GM12878 (cell line): Measurements from ENCODE around the gene ADAMTSL3. TPM values are rescaled to one million over a fixed set of nuclear protein-coding genes. Genes with fewer than 3 reads are reported as not detected.

Experiments
- ATAC-seq: fragments of 200-7000 bp; cut with Tn5 transposase; 3 replicates; pipeline ENCODE4 v1.9.1; 2020; ENCODE audit warnings: mild to moderate bottlenecking, moderate library complexity
- BruUV-seq: library from RNA; stranded (reverse); fragments of 400-500 nt; replicated peaks from 2 replicates; lab custom pipeline; 2021; lab: Mats Ljungman, UMichigan
- CTCF ChIA-PET: fragments of 300-600 bp; sonication (Branson Sonifier 250); formaldehyde crosslinking; extraction: SDS; loops from one replicate; lab custom pipeline; 2021; ENCODE audit warnings: inconsistent platforms; lab: Yijun Ruan, JAX
- POLR2A ChIA-PET: fragments of 350-600 bp; formaldehyde crosslinking; extraction: SDS; loops from one replicate; lab custom pipeline; 2021; ENCODE audit warnings: inconsistent platforms; lab: Charles Lee
- RAD21 ChIA-PET: fragments of 300-600 bp; sonication (Branson Sonifier 250); formaldehyde crosslinking; loops from one replicate; lab custom pipeline; 2023; ENCODE audit warnings: antibody characterized with exemption; ENCODE audit not compliant: unreplicated experiment; lab: Charles Lee
- SMC1A ChIA-PET: fragments of 300-600 bp; sonication (Branson Sonifier 250); formaldehyde crosslinking; loops from one replicate; lab custom pipeline; 2023; ENCODE audit not compliant: unreplicated experiment, uncharacterized antibody; lab: Charles Lee
- DNase-seq: peaks from one replicate; pipeline ENCODE4 v3.0.0-alpha.2; 2011; ENCODE audit warnings: low read depth, low spot score
- FAIRE-seq: peaks from 3 replicates; lab custom pipeline; 2011; peaks lifted over from hg19 to GRCh38; lab: Jason Lieb, UNC
- H2AFZ ChIP-seq: 2 replicates; pipeline ENCODE4 v1.6.0; 2011; ENCODE audit warnings: low read depth, low read length, control low read depth; ENCODE audit not compliant: control insufficient read depth
- H3K27ac ChIP-seq: 2 replicates; pipeline ENCODE4 v1.5.1; 2011; ENCODE audit warnings: control low read depth; ENCODE audit not compliant: control insufficient read depth, insufficient read depth
- H3K27me3 ChIP-seq, 2 experiments: replicated peaks in 1 of 2; 2 replicates each; pipeline versions ENCODE4 v1.6.0 to v1.6.1; 2011; ENCODE audit warnings: low read length in 1 of 2; ENCODE audit not compliant: control insufficient read depth in 2 of 2, insufficient read depth in 2 of 2
- H3K36me3 ChIP-seq, 2 experiments: 2 replicates each; pipeline ENCODE4 v1.5.1; 2011; ENCODE audit warnings: low read length in 1 of 2; ENCODE audit not compliant: control insufficient read depth in 2 of 2, insufficient read depth in 2 of 2
- H3K4me1 ChIP-seq: 2 replicates; pipeline ENCODE4 v1.6.1; 2011; ENCODE audit warnings: mild to moderate bottlenecking, low read length, moderate library complexity, mixed read lengths; ENCODE audit not compliant: control insufficient read depth, insufficient read depth
- H3K4me2 ChIP-seq: 2 replicates; pipeline ENCODE4 v1.6.0; 2011; ENCODE audit warnings: control low read depth; ENCODE audit not compliant: control insufficient read depth, insufficient read depth
- H3K4me3 ChIP-seq: fragments of 200-600 bp; sonication (generic); 2 replicates; pipeline ENCODE4 v1.5.1; 2016
- H3K79me2 ChIP-seq: 2 replicates; pipeline ENCODE4 v1.6.0; 2011; ENCODE audit warnings: low read length; ENCODE audit not compliant: control insufficient read depth, insufficient read depth
- H3K9ac ChIP-seq: 2 replicates; pipeline ENCODE4 v1.8.0; 2011; ENCODE audit warnings: low read length, control low read depth, mixed read lengths; ENCODE audit not compliant: control insufficient read depth, insufficient read depth
- H3K9me3 ChIP-seq: replicated peaks from 3 replicates; pipeline ENCODE4 v1.5.1; 2011; ENCODE audit warnings: mild to moderate bottlenecking, low read length; ENCODE audit not compliant: control insufficient read depth, insufficient read depth
- H4K20me1 ChIP-seq: 2 replicates; pipeline ENCODE4 v1.6.0; 2011; ENCODE audit not compliant: control insufficient read depth, insufficient read depth
- BMI1 ChIP-seq: fragments of 450-650 bp; IDR thresholded peaks from 2 replicates; pipeline ENCODE4 v1.6.1; 2016; ENCODE audit warnings: mild to moderate bottlenecking, moderate library complexity, borderline replicate concordance
- CHD1 ChIP-seq: IDR thresholded peaks from 2 replicates; pipeline ENCODE4 v1.6.1; 2012; ENCODE audit warnings: low read depth, low read length, improper control_type of control experiment
- FOXM1 ChIP-seq: IDR thresholded peaks from 2 replicates; pipeline ENCODE4 v1.6.1; 2012; ENCODE audit warnings: low read depth, mild to moderate bottlenecking, inconsistent platforms, low read length, moderate library complexity
- HDGF ChIP-seq: fragments of 450-650 bp; IDR thresholded peaks from 2 replicates; pipeline ENCODE4 v1.6.1; 2016; ENCODE audit warnings: antibody characterized with exemption
- KDM1A ChIP-seq: fragments of 200-600 bp; sonication (generic); IDR thresholded peaks from 2 replicates; pipeline ENCODE4 v1.6.1; 2016; ENCODE audit warnings: borderline replicate concordance
- MEF2B ChIP-seq: fragments of 450-650 bp; IDR thresholded peaks from 2 replicates; pipeline ENCODE4 v1.6.1; 2018; ENCODE audit warnings: mild to moderate bottlenecking, moderate library complexity; ENCODE audit not compliant: partially characterized antibody, poor library complexity, severe bottlenecking
- NFXL1 ChIP-seq: fragments of 450-650 bp; IDR thresholded peaks from 2 replicates; pipeline ENCODE4 v1.6.1; 2017; ENCODE audit warnings: antibody characterized with exemption, mild to moderate bottlenecking, borderline replicate concordance
- RCOR1 ChIP-seq: conservative IDR thresholded peaks from 2 replicates; pipeline ENCODE4 v1.6.1; 2012; ENCODE audit warnings: low read depth, low read length, improper control_type of control experiment
- SREBF2 ChIP-seq: IDR thresholded peaks from 2 replicates; pipeline ENCODE4 v1.6.1; 2012; ENCODE audit warnings: mild to moderate bottlenecking, low read length
- SUPT20H ChIP-seq: IDR thresholded peaks from 2 replicates; pipeline ENCODE4 v1.6.1; 2011; ENCODE audit warnings: low read depth, mild to moderate bottlenecking, low read length, moderate library complexity, borderline replicate concordance; ENCODE audit not compliant: control insufficient read depth
- TCF7 ChIP-seq: IDR thresholded peaks from 2 replicates; pipeline ENCODE4 v1.6.1; 2014; ENCODE audit warnings: antibody characterized with exemption, borderline replicate concordance
- ZNF207 ChIP-seq: fragments of 450-650 bp; IDR thresholded peaks from 2 replicates; pipeline ENCODE4 v1.6.1; 2014; ENCODE audit warnings: antibody characterized with exemption, mild to moderate bottlenecking, borderline replicate concordance
- ZNF622 ChIP-seq: fragments of 450-650 bp; IDR thresholded peaks from 2 replicates; pipeline ENCODE4 v1.6.1; 2017; ENCODE audit warnings: mild to moderate bottlenecking, inconsistent platforms
- WGBS: methylation state at CpG from one replicate; pipeline ENCODE4 v1.1.6; 2016; ENCODE audit warnings: low lambda C conversion rate; ENCODE audit not compliant: insufficient replicate concordance, insufficient coverage; ENCODE audit errors: missing lambda C conversion rate; 5-methylcytosine and 5-hydroxymethylcytosine counted together
- in situ Hi-C: fragments of 300-500 bp; cut with MboI; formaldehyde crosslinking; loops from 9 replicates; pipeline ENCODE4 v1.14.3; 2018; ENCODE audit warnings: mixed read lengths
- intact Hi-C: fragments of 100-400 bp; cut with micrococcal nuclease; formaldehyde crosslinking; loops from one replicate; pipeline ENCODE4 v1.14.2; 2022; ENCODE audit not compliant: unreplicated experiment
- polyA plus RNA-seq, 11 experiments: library from polyadenylated mRNA; depleted of rRNA in 4 of 11; unstranded in 6 of 11; stranded (reverse) in 5 of 11; fragments of >200 nt; fragmentation: Nextera tagmentation in 4 of 11; fragmentation: Illumina TruSeq in 1 of 11; extraction: Ambion mirVana in 4 of 11; extraction: Trizol in 1 of 11; gene quantifications; 1 replicate in 1 of 11; 2 replicates in 10 of 11; pipeline versions ENCODE4 v1.2.1 to v1.2.3, GENCODE V29; 2011 to 2016; ENCODE audit warnings: inconsistent platforms in 2 of 11, missing spikeins in 2 of 11, low read depth in 1 of 11
- total RNA-seq, 4 experiments: library from RNA; depleted of rRNA in 3 of 4; stranded (reverse); fragments of >200 nt in 3 of 4; fragmentation: Illumina TruSeq in 1 of 4; extraction: Trizol in 1 of 4; gene quantifications; 2 replicates each; pipeline versions ENCODE4 v1.2.1 to v1.2.3, GENCODE V29; 2013 to 2021
- TF ChIP-seq, protein P1 (sequence below): IDR thresholded peaks from 2 replicates; pipeline ENCODE4 v1.6.1; 2012; ENCODE audit warnings: improper control_type of control experiment, low read depth, low read length; ENCODE audit not compliant: insufficient replicate concordance
- TF ChIP-seq, protein P2 (sequence below): fragments of 450-650 bp; IDR thresholded peaks from 2 replicates; pipeline ENCODE4 v1.6.1; 2016; ENCODE audit warnings: mild to moderate bottlenecking
- TF ChIP-seq, protein P3 (sequence below): fragments of 450-650 bp; conservative IDR thresholded peaks from 2 replicates; pipeline ENCODE4 v1.6.1; 2017; ENCODE audit warnings: mild to moderate bottlenecking, moderate library complexity

The ADAMTSL3 gene
- total and polyA plus RNA-seq, 10 of the 15 experiments (the other 5 are each of a cell fraction or from before 2014, with no cell fraction given) = 0.01 to 0.28 (median 0.13) TPM

GRCh38 chr15:83905556-83906273 lies 251.8 kb downstream of the ADAMTSL3 start:
- no peak for FAIRE-seq
- no TSS peak for BruUV-seq
- RAD21 ChIA-PET = no interaction called here
- Histone ChIP-seq H3K36me3 (no peaks in the 10 kb centered on the region), H3K4me2 (no peak overlapping the region), H3K27ac (no peak overlapping the region), H3K9ac (no peak overlapping the region), H3K27me3 (no peaks in the 10 kb centered on the region), H3K4me3 (no peak overlapping the region), H2AFZ (no peak overlapping the region), H3K79me2 (no peaks in the 10 kb centered on the region), H3K4me1 (no peaks in the 10 kb centered on the region), H3K9me3 (no peaks in the 10 kb centered on the region; the same call in 1 of the 3 replicates), H4K20me1 (no peaks in the 10 kb centered on the region)
- in situ Hi-C loops = no loop called here
- DNase-seq = no peak
- CTCF ChIA-PET = no interaction called here
- ATAC-seq = no peak
- WGBS = 73% methylated on average over 5 of the region's 5 CpGs
- SMC1A ChIA-PET = interaction anchor here (1.4 kb wide), 1 partner anchor 14 kb away, joined by 4 read pairs; no protein-coding TSS in a partner anchor
- intact Hi-C loops = no loop called here
- POLR2A ChIA-PET = no interaction called here
- no peak for TF ChIP-seq ZNF207
- no peak for TF ChIP-seq ZNF622
- no peak for TF ChIP-seq KDM1A
- TF ChIP-seq MEF2B = no peak
- TF ChIP-seq SREBF2 = no peak
- no peak for TF ChIP-seq HDGF
- TF ChIP-seq RCOR1 = no peak
- TF ChIP-seq, protein P1, sequence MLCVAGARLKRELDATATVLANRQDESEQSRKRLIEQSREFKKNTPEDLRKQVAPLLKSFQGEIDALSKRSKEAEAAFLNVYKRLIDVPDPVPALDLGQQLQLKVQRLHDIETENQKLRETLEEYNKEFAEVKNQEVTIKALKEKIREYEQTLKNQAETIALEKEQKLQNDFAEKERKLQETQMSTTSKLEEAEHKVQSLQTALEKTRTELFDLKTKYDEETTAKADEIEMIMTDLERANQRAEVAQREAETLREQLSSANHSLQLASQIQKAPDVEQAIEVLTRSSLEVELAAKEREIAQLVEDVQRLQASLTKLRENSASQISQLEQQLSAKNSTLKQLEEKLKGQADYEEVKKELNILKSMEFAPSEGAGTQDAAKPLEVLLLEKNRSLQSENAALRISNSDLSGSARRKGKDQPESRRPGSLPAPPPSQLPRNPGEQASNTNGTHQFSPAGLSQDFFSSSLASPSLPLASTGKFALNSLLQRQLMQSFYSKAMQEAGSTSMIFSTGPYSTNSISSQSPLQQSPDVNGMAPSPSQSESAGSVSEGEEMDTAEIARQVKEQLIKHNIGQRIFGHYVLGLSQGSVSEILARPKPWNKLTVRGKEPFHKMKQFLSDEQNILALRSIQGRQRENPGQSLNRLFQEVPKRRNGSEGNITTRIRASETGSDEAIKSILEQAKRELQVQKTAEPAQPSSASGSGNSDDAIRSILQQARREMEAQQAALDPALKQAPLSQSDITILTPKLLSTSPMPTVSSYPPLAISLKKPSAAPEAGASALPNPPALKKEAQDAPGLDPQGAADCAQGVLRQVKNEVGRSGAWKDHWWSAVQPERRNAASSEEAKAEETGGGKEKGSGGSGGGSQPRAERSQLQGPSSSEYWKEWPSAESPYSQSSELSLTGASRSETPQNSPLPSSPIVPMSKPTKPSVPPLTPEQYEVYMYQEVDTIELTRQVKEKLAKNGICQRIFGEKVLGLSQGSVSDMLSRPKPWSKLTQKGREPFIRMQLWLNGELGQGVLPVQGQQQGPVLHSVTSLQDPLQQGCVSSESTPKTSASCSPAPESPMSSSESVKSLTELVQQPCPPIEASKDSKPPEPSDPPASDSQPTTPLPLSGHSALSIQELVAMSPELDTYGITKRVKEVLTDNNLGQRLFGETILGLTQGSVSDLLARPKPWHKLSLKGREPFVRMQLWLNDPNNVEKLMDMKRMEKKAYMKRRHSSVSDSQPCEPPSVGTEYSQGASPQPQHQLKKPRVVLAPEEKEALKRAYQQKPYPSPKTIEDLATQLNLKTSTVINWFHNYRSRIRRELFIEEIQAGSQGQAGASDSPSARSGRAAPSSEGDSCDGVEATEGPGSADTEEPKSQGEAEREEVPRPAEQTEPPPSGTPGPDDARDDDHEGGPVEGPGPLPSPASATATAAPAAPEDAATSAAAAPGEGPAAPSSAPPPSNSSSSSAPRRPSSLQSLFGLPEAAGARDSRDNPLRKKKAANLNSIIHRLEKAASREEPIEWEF = no peak
- TF ChIP-seq SUPT20H = no peak
- no peak for TF ChIP-seq TCF7
- no peak for TF ChIP-seq CHD1
- TF ChIP-seq, protein P2, sequence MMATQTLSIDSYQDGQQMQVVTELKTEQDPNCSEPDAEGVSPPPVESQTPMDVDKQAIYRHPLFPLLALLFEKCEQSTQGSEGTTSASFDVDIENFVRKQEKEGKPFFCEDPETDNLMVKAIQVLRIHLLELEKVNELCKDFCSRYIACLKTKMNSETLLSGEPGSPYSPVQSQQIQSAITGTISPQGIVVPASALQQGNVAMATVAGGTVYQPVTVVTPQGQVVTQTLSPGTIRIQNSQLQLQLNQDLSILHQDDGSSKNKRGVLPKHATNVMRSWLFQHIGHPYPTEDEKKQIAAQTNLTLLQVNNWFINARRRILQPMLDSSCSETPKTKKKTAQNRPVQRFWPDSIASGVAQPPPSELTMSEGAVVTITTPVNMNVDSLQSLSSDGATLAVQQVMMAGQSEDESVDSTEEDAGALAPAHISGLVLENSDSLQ = no peak
- TF ChIP-seq NFXL1 = no peak
- TF ChIP-seq BMI1 = no peak
- TF ChIP-seq, protein P3, sequence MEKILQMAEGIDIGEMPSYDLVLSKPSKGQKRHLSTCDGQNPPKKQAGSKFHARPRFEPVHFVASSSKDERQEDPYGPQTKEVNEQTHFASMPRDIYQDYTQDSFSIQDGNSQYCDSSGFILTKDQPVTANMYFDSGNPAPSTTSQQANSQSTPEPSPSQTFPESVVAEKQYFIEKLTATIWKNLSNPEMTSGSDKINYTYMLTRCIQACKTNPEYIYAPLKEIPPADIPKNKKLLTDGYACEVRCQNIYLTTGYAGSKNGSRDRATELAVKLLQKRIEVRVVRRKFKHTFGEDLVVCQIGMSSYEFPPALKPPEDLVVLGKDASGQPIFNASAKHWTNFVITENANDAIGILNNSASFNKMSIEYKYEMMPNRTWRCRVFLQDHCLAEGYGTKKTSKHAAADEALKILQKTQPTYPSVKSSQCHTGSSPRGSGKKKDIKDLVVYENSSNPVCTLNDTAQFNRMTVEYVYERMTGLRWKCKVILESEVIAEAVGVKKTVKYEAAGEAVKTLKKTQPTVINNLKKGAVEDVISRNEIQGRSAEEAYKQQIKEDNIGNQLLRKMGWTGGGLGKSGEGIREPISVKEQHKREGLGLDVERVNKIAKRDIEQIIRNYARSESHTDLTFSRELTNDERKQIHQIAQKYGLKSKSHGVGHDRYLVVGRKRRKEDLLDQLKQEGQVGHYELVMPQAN = no peak
- no peak for TF ChIP-seq FOXM1
